Muscle of leg (tissue), 11 donors: Measurements from ENCODE around the gene RNF5. TPM values are rescaled to one million over a fixed set of nuclear protein-coding genes. Genes with fewer than 3 reads are reported as not detected.

Experiments used
- DNase-seq: peaks from one replicate; pipeline ENCODE4 v3.0.0; 2013
- H3K27ac ChIP-seq: one replicate; pipeline ENCODE4 v1.5.1; 2013; ENCODE audit warnings: mild to moderate bottlenecking, low read length, control low read depth
- H3K27me3 ChIP-seq: one replicate; pipeline ENCODE4 v1.6.1; 2013; ENCODE audit warnings: low read length; ENCODE audit not compliant: control insufficient read depth, insufficient read depth
- H3K36me3 ChIP-seq: one replicate; pipeline ENCODE4 v1.6.1; 2013; ENCODE audit warnings: low read length; ENCODE audit not compliant: control insufficient read depth, insufficient read depth
- H3K4me1 ChIP-seq: one replicate; pipeline ENCODE4 v1.6.1; 2013; ENCODE audit warnings: low read length; ENCODE audit not compliant: control insufficient read depth, insufficient read depth
- H3K4me3 ChIP-seq: one replicate; pipeline ENCODE4 v1.5.1; 2013; ENCODE audit warnings: low read length, control low read depth
- H3K9me3 ChIP-seq: replicated peaks from 2 replicates; pipeline ENCODE4 v1.6.1; 2013; ENCODE audit warnings: low read depth, low read length; ENCODE audit not compliant: control insufficient read depth
- WGBS: methylation state at CpG from one replicate; pipeline ENCODE4 v1.1.5; 2013; ENCODE audit warnings: missing lambda C conversion rate; ENCODE audit not compliant: insufficient coverage; 5-methylcytosine and 5-hydroxymethylcytosine counted together
- polyA plus RNA-seq, 8 donors: library from polyadenylated mRNA; unstranded; fragments of 120-200 nt; gene quantifications; one replicate each; pipeline versions ENCODE4 v1.2.1 to v1.2.3, GENCODE V29; 2013; ENCODE audit warnings: inconsistent platforms in 1 of 8, low replicate concordance in 1 of 8; ENCODE audit not compliant: insufficient read length in 8 of 8, insufficient read depth in 1 of 8
- total RNA-seq: library from RNA; stranded (reverse); fragments of 120-200 nt; gene quantifications from one replicate; pipeline ENCODE4 v1.2.4, GENCODE V29; 2013

RNF5 gene
- total and polyA plus RNA-seq, 9 donors = 41.5 to 57.5 (median 52.7) TPM

- H3K27me3 ChIP-seq = peaks cover 60% of the 10 kb centered on the region
- WGBS = 14% methylated on average over 1 of the region's 24 CpGs
- peak within 1 kb of the TSS; percentile 13 for H3K4me3 ChIP-seq
- peaks cover 43% of the 10 kb centered on the region for H3K4me1 ChIP-seq
- peak within 1 kb of the TSS; percentile 94 for H3K27ac ChIP-seq
- H3K9me3 ChIP-seq = no peaks in the 10 kb centered on the region
- peak; percentile 49 for DNase-seq
- peaks cover 18% of the 10 kb centered on the region for H3K36me3 ChIP-seq
These were observed 26.1 kb upstream of the RNF5 start, which contains the start of gene PRRT1 for GRCh38 chr6:32151863-32152768. Gene PRRT1 (minus strand): TSS chr6:32151939. CDS start chr6:32151827, 112 bp downstream.

- 6% methylated on average over 10 of the region's 35 CpGs for WGBS
- H3K9me3 ChIP-seq = peaks cover 2% of the 10 kb centered on the region
These were observed 25.2 kb upstream of the RNF5 start for GRCh38 chr6:32152769-32153563.

GRCh38 chr6:32153564-32154513 is 24.4 kb upstream of the RNF5 start, which contains the start of gene PPT2:
Gene PPT2 (plus strand): TSS chr6:32154141. CDS start chr6:32154595, 454 bp downstream.
- H3K27me3 ChIP-seq = peaks cover 43% of the 10 kb centered on the region
- H3K4me1 ChIP-seq = peaks cover 40% of the 10 kb centered on the region
- H3K36me3 ChIP-seq = peaks cover 34% of the 10 kb centered on the region
- peak within 1 kb of the TSS; percentile 94 for H3K27ac ChIP-seq
- H3K4me3 ChIP-seq = peak within 1 kb of the TSS; percentile 84
- DNase-seq = peak; percentile 98
- WGBS = 0% methylated on average over 31 of the region's 52 CpGs
- peaks cover 2% of the 10 kb centered on the region for H3K9me3 ChIP-seq

More at GRCh38 chr6:32152769-32153563, 25.2 kb upstream of the RNF5 start:
- Histone ChIP-seq H3K27ac (peak overlapping the region; percentile 94), H3K4me3 (peak overlapping the region; percentile 84), H3K27me3 (peaks cover 51% of the 10 kb centered on the region), H3K4me1 (peaks cover 43% of the 10 kb centered on the region), H3K36me3 (peaks cover 25% of the 10 kb centered on the region)
- DNase-seq = peak; percentile 61

GRCh38 chr6:32154514-32155161 is 23.6 kb upstream of the RNF5 start:
- peak overlapping the region; percentile 94 for H3K27ac ChIP-seq
- peaks cover 35% of the 10 kb centered on the region for H3K27me3 ChIP-seq
- peak; percentile 88 for DNase-seq
- H3K9me3 ChIP-seq = peaks cover 2% of the 10 kb centered on the region
- peak overlapping the region; percentile 84 for H3K4me3 ChIP-seq
- WGBS = 5% methylated on average over 24 of the region's 34 CpGs
- peaks cover 35% of the 10 kb centered on the region for H3K4me1 ChIP-seq
- peaks cover 38% of the 10 kb centered on the region for H3K36me3 ChIP-seq

- WGBS = no CpG with 5 or more reads among the region's 9 CpGs
- H3K9me3 ChIP-seq = peaks cover 2% of the 10 kb centered on the region
- H3K36me3 ChIP-seq = peaks cover 42% of the 10 kb centered on the region
- no peak overlapping the region for H3K4me3 ChIP-seq
- H3K27ac ChIP-seq = no peak overlapping the region
- H3K4me1 ChIP-seq = peaks cover 31% of the 10 kb centered on the region
- H3K27me3 ChIP-seq = peaks cover 15% of the 10 kb centered on the region
- DNase-seq = no peak
These were observed 21.3 kb upstream of the RNF5 start for GRCh38 chr6:32156891-32157290.

- H3K36me3 ChIP-seq = peaks cover 52% of the 10 kb centered on the region
- H3K27me3 ChIP-seq = peaks cover 3% of the 10 kb centered on the region
- peaks cover 20% of the 10 kb centered on the region for H3K4me1 ChIP-seq
- H3K27ac ChIP-seq = no peak overlapping the region
- peaks cover 2% of the 10 kb centered on the region for H3K9me3 ChIP-seq
- H3K4me3 ChIP-seq = no peak overlapping the region
- DNase-seq = no peak
These were observed 20.2 kb upstream of the RNF5 start for GRCh38 chr6:32158052-32158451.

- Histone ChIP-seq H3K36me3 (peaks cover 62% of the 10 kb centered on the region), H3K4me1 (peaks cover 3% of the 10 kb centered on the region), H3K27me3 (no peaks in the 10 kb centered on the region), H3K27ac (peak overlapping the region; percentile 35), H3K4me3 (no peak overlapping the region), H3K9me3 (no peaks in the 10 kb centered on the region)
- WGBS = 79% methylated on average over 5 of the region's 7 CpGs
- no peak for DNase-seq
These were observed 14.5 kb upstream of the RNF5 start for GRCh38 chr6:32163559-32164258.

GRCh38 chr6:32164295-32164694 is 13.9 kb upstream of the RNF5 start, which contains the start of gene EGFL8:
Gene EGFL8 (plus strand): TSS chr6:32164595. CDS start chr6:32166166, 1,571 bp downstream.
- H3K9me3 ChIP-seq = no peaks in the 10 kb centered on the region
- DNase-seq = peak; percentile 25
- peak within 1 kb of the TSS; percentile 35 for H3K27ac ChIP-seq
- peaks cover 3% of the 10 kb centered on the region for H3K4me1 ChIP-seq
- no peak within 1 kb of the TSS for H3K4me3 ChIP-seq
- no peaks in the 10 kb centered on the region for H3K27me3 ChIP-seq
- peaks cover 63% of the 10 kb centered on the region for H3K36me3 ChIP-seq
